Activated T-cell treated with anti-CD3 and anti-CD28 coated beads for 48 hours (primary cell): ENCODE results near the gene SERGEF.

Experiments
- DNase-seq: peaks from one replicate; pipeline ENCODE4 v3.0.0-alpha.2; 2020; ENCODE audit warnings: low read depth

Gene SERGEF

GRCh38 chr11:17783878-17784277 is 229.0 kb downstream of the SERGEF start:
- DNase-seq = no peak

- DNase-seq = no peak
These were observed 230.1 kb downstream of the SERGEF start for GRCh38 chr11:17782603-17783337.

GRCh38 chr11:17782145-17782544 is 230.7 kb downstream of the SERGEF start:
- no peak for DNase-seq

- DNase-seq = no peak
These were observed 231.2 kb downstream of the SERGEF start for GRCh38 chr11:17781626-17782025.

GRCh38 chr11:17781221-17781620 is 231.6 kb downstream of the SERGEF start:
- no peak for DNase-seq

GRCh38 chr11:17780668-17781067 is 232.2 kb downstream of the SERGEF start:
- DNase-seq = no peak

- DNase-seq = no peak
These were observed 232.8 kb downstream of the SERGEF start for GRCh38 chr11:17779861-17780594.

- no peak for DNase-seq
These were observed 233.6 kb downstream of the SERGEF start for GRCh38 chr11:17778956-17779860.

- DNase-seq = no peak
These were observed 234.5 kb downstream of the SERGEF start for GRCh38 chr11:17778352-17778751.

GRCh38 chr11:17777738-17778091 is 235.1 kb downstream of the SERGEF start:
- DNase-seq = no peak

- no peak for DNase-seq
These were observed 235.6 kb downstream of the SERGEF start for GRCh38 chr11:17777086-17777737.

GRCh38 chr11:17776212-17776875 is 236.5 kb downstream of the SERGEF start:
- no peak for DNase-seq

- DNase-seq = no peak
These were observed 237.2 kb downstream of the SERGEF start for GRCh38 chr11:17775507-17776211.

GRCh38 chr11:17775035-17775348 is 237.9 kb downstream of the SERGEF start:
- no peak for DNase-seq

GRCh38 chr11:17774232-17775034 is 238.4 kb downstream of the SERGEF start:
- DNase-seq = no peak

GRCh38 chr11:17773674-17774073 is 239.2 kb downstream of the SERGEF start:
- DNase-seq = no peak

GRCh38 chr11:17772704-17773600 is 239.9 kb downstream of the SERGEF start:
- DNase-seq = no peak

GRCh38 chr11:17771841-17772401 is 240.9 kb downstream of the SERGEF start:
- no peak for DNase-seq

- DNase-seq = no peak
These were observed 241.4 kb downstream of the SERGEF start for GRCh38 chr11:17771415-17771814.
